AG20443 (cell line): Measurements from ENCODE around the gene STAG3.
"Not testable (repeated sequence)": the region's sequence is repeated elsewhere in the genome, so short reads cannot be mapped to it uniquely, and the experiment has no call there.

Experiments used
- DNase-seq: peaks from one replicate; pipeline ENCODE4 v3.0.0; 2012; ENCODE audit warnings: low spot score, mixed read lengths

The STAG3 gene

GRCh38 chr7:100173806-100174495 is 3.8 kb upstream of the STAG3 start:
- no peak for DNase-seq

- no peak for DNase-seq
Measured at GRCh38 chr7:100174582-100174981, 3.1 kb upstream of the STAG3 start.

GRCh38 chr7:100175296-100175935 is 2.3 kb upstream of the STAG3 start:
- DNase-seq: no peak

GRCh38 chr7:100176096-100177044 is 1.3 kb upstream of the STAG3 start:
- DNase-seq: no peak

- DNase-seq: not testable (repeated sequence)
Measured at GRCh38 chr7:100180084-100180483, 2.4 kb downstream of the STAG3 start.

GRCh38 chr7:100182616-100183015 is 4.9 kb downstream of the STAG3 start:
- DNase-seq: not testable (repeated sequence)

- not testable (repeated sequence) for DNase-seq
Measured at GRCh38 chr7:100183090-100183489, 5.4 kb downstream of the STAG3 start.

GRCh38 chr7:100185726-100186125 is 8.0 kb downstream of the STAG3 start:
- no peak for DNase-seq

GRCh38 chr7:100189061-100189460 is 11.3 kb downstream of the STAG3 start:
- no peak for DNase-seq

- DNase-seq: peak; percentile 32
Measured at GRCh38 chr7:100190048-100190711, 12.5 kb downstream of the STAG3 start.

- no peak for DNase-seq
Measured at GRCh38 chr7:100191775-100192174, 14.1 kb downstream of the STAG3 start.

GRCh38 chr7:100192281-100192862 is 14.7 kb downstream of the STAG3 start:
- DNase-seq: not testable (repeated sequence)

GRCh38 chr7:100192969-100193368 is 15.3 kb downstream of the STAG3 start:
- no peak for DNase-seq

- DNase-seq: no peak
Measured at GRCh38 chr7:100195222-100195621, 17.5 kb downstream of the STAG3 start.

GRCh38 chr7:100195901-100196322 is 18.2 kb downstream of the STAG3 start:
- DNase-seq: not testable (repeated sequence)

GRCh38 chr7:100198266-100198665 is 20.5 kb downstream of the STAG3 start:
- DNase-seq: no peak

GRCh38 chr7:100200693-100201092 is 23.0 kb downstream of the STAG3 start:
- no peak for DNase-seq

GRCh38 chr7:100204454-100204853 is 26.7 kb downstream of the STAG3 start:
- DNase-seq: no peak

GRCh38 chr7:100208911-100209408 is 31.2 kb downstream of the STAG3 start:
- DNase-seq: no peak

GRCh38 chr7:100209493-100209892 is 31.8 kb downstream of the STAG3 start:
- DNase-seq: no peak

GRCh38 chr7:100210805-100211204 is 33.1 kb downstream of the STAG3 start:
- no peak for DNase-seq
